HepG2 (cell line): ENCODE measurements around the gene INPP5K.

ENCODE experiments used
- CBX5 ChIP-seq: sonication (generic); formaldehyde crosslinking; IDR thresholded peaks from 2 replicates; pipeline ENCODE4 v1.4.0; 2020; ENCODE audit warnings: missing genetic modification reagents, borderline replicate concordance
- CTCF ChIP-seq: sonication (generic); formaldehyde crosslinking; IDR thresholded peaks from 2 replicates; pipeline ENCODE4 v1.5.0; 2020; ENCODE audit warnings: mild to moderate bottlenecking, missing genetic modification reagents, moderate library complexity
- FIP1L1 ChIP-seq: fragments of 200-400 bp; formaldehyde crosslinking; IDR thresholded peaks from 2 replicates; pipeline ENCODE4 v1.6.1; 2018; ENCODE audit warnings: low read depth, mild to moderate bottlenecking, low read length, moderate library complexity, borderline replicate concordance; ENCODE audit not compliant: insufficient read depth
- GABPB1 ChIP-seq: IDR thresholded peaks from 2 replicates; pipeline ENCODE4 v1.6.1; 2016; ENCODE audit warnings: mild to moderate bottlenecking, missing genetic modification reagents, moderate library complexity, missing compliant biosample characterization
- GTF2F1 ChIP-seq: fragments of 150-350 bp; IDR thresholded peaks from 2 replicates; pipeline ENCODE4 v1.6.1; 2014; ENCODE audit warnings: low read length
- KLF13 ChIP-seq: sonication (generic); formaldehyde crosslinking; IDR thresholded peaks from 2 replicates; pipeline ENCODE4 v1.4.0; 2020; ENCODE audit warnings: mild to moderate bottlenecking, missing genetic modification reagents
- MATR3 ChIP-seq: sonication (generic); formaldehyde crosslinking; IDR thresholded peaks from 2 replicates; pipeline ENCODE4 v1.4.0; 2020; ENCODE audit warnings: missing genetic modification reagents
- MXI1 ChIP-seq: IDR thresholded peaks from 3 replicates; pipeline ENCODE4 v1.6.1; 2012; ENCODE audit warnings: low read depth, low read length, inconsistent platforms, borderline replicate concordance
- RXRA ChIP-seq: sonication (generic); formaldehyde crosslinking; IDR thresholded peaks from 2 replicates; pipeline ENCODE4 v1.5.1; 2020; ENCODE audit warnings: missing genetic modification reagents
- SALL2 ChIP-seq: sonication (generic); formaldehyde crosslinking; IDR thresholded peaks from 2 replicates; pipeline ENCODE4 v1.8.1; 2023; ENCODE audit warnings: mild to moderate bottlenecking, missing genetic modification reagents, inconsistent platforms
- TBL1XR1 ChIP-seq: fragments of 150-350 bp; IDR thresholded peaks from 2 replicates; pipeline ENCODE4 v1.6.1; 2014; ENCODE audit warnings: borderline replicate concordance, low read length; ENCODE audit not compliant: partially characterized antibody
- TEAD2 ChIP-seq: sonication (generic); formaldehyde crosslinking; IDR thresholded peaks from 2 replicates; pipeline ENCODE4 v1.9.0; 2021; ENCODE audit warnings: missing genetic modification reagents
- ZNF292 ChIP-seq: sonication (generic); formaldehyde crosslinking; IDR thresholded peaks from 2 replicates; pipeline ENCODE4 v1.8.1; 2022; ENCODE audit warnings: mild to moderate bottlenecking, low read depth, missing genetic modification reagents, borderline replicate concordance
- ZSCAN30 ChIP-seq: sonication (generic); formaldehyde crosslinking; IDR thresholded peaks from 2 replicates; pipeline ENCODE4 v1.5.0; 2020; ENCODE audit warnings: mild to moderate bottlenecking, missing genetic modification reagents

DNA sequence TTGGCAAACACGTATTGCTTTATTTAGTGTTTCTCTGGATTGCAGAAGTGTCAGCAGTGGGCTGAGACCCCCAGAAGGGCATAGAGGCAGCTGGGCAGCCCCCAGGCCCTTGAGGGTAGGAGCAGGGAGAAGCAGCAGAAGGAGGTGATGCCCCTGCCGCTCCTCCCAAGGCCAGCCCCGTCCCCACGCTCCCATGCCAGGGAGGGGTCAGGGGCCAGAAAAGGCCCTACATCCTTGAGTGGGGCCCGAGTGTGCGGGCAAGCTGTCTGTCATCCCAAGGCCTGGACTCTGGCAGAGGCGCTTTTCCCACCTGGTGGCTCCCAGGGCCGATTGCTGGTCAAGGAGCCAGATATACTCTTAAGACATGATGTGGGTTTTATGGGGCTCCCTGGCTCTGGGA, 52.2 kb downstream of the INPP5K start:
- TF ChIP-seq KLF13 (no peak), TEAD2 (CRISPR knock-in tag) (no peak), FIP1L1 (no peak), ZNF292 (CRISPR knock-in tag) (no peak), SALL2 (CRISPR knock-in tag) (no peak), GTF2F1 (no peak), GABPB1 (CRISPR knock-in tag) (no peak), RXRA (no peak), CTCF (CRISPR knock-in tag) (no peak), ZSCAN30 (CRISPR knock-in tag) (no peak), CBX5 (no peak), TBL1XR1 (no peak), MATR3 (no peak), MXI1 (no peak)
